GM23248 (cell line): ENCODE results near the gene RAPSN. TPM values are rescaled to one million over a fixed set of nuclear protein-coding genes. Genes with fewer than 3 reads are reported as not detected.

Experiments used
- DNase-seq: peaks from one replicate; pipeline ENCODE4 v3.0.0-alpha.2; 2015
- H2AFZ ChIP-seq: fragments of 200-600 bp; sonication (generic); 2 replicates; pipeline ENCODE4 v1.6.1; 2016; ENCODE audit warnings: antibody characterized with exemption
- H3F3A ChIP-seq: fragments of 200-600 bp; sonication (generic); 2 replicates; pipeline ENCODE4 v1.6.1; 2016; ENCODE audit warnings: mild to moderate bottlenecking, antibody characterized with exemption, mixed run types; ENCODE audit not compliant: insufficient read depth
- H3K27ac ChIP-seq: fragments of 200-600 bp; sonication (generic); 2 replicates; pipeline ENCODE4 v1.5.1; 2016; ENCODE audit warnings: mild to moderate bottlenecking
- H3K27me3 ChIP-seq: fragments of 200-600 bp; sonication (generic); replicated peaks from 2 replicates; pipeline ENCODE4 v1.6.1; 2016; ENCODE audit warnings: mild to moderate bottlenecking; ENCODE audit not compliant: insufficient read depth
- H3K36me3 ChIP-seq: fragments of 200-600 bp; sonication (generic); 2 replicates; pipeline ENCODE4 v1.6.1; 2016; ENCODE audit warnings: low read depth, mild to moderate bottlenecking
- H3K4me1 ChIP-seq: fragments of 200-600 bp; sonication (generic); 2 replicates; pipeline ENCODE4 v1.6.1; 2016; ENCODE audit warnings: mild to moderate bottlenecking; ENCODE audit not compliant: insufficient read depth
- H3K4me2 ChIP-seq: fragments of 200-600 bp; sonication (generic); one replicate; pipeline ENCODE4 v1.6.1; 2016; ENCODE audit warnings: mild to moderate bottlenecking; ENCODE audit not compliant: unreplicated experiment
- H3K4me3 ChIP-seq: fragments of 200-600 bp; sonication (generic); 2 replicates; pipeline ENCODE4 v1.5.1; 2016; ENCODE audit warnings: mild to moderate bottlenecking
- H3K79me2 ChIP-seq: fragments of 200-600 bp; sonication (generic); 2 replicates; pipeline ENCODE4 v1.6.1; 2016; ENCODE audit warnings: mild to moderate bottlenecking; ENCODE audit not compliant: insufficient read depth
- H3K9ac ChIP-seq: fragments of 200-600 bp; sonication (generic); 2 replicates; pipeline ENCODE4 v1.6.1; 2016; ENCODE audit warnings: mild to moderate bottlenecking
- H3K9me2 ChIP-seq: fragments of 200-600 bp; sonication (generic); 2 replicates; pipeline ENCODE4 v1.6.1; 2016; ENCODE audit warnings: mixed run types, mild to moderate bottlenecking, moderate library complexity; ENCODE audit not compliant: insufficient read depth
- H3K9me3 ChIP-seq: fragments of 200-600 bp; sonication (generic); one replicate; pipeline ENCODE4 v1.6.1; 2017; ENCODE audit warnings: low read depth
- H4K20me1 ChIP-seq: fragments of 200-600 bp; sonication (generic); 2 replicates; pipeline ENCODE4 v1.6.0; 2016; ENCODE audit not compliant: insufficient read depth
- EZH2 ChIP-seq: fragments of 200-600 bp; sonication (generic); IDR thresholded peaks from 2 replicates; pipeline ENCODE4 v1.6.1; 2018; ENCODE audit warnings: antibody characterized with exemption, mild to moderate bottlenecking; ENCODE audit not compliant: insufficient read depth, poor library complexity, severe bottlenecking
- EZH2phosphoT487 ChIP-seq: fragments of 200-600 bp; sonication (generic); IDR thresholded peaks from 2 replicates; pipeline ENCODE4 v1.6.1; 2018; ENCODE audit warnings: antibody characterized with exemption, moderate library complexity, mild to moderate bottlenecking, low read depth; ENCODE audit not compliant: insufficient read depth
- WGBS, 2 experiments: methylation state at CpG; one replicate each; pipeline ENCODE4 v1.1.6; 2015 to 2017; ENCODE audit warnings: low lambda C conversion rate in 2 of 2, low coverage in 1 of 2; ENCODE audit errors: missing lambda C conversion rate in 2 of 2; 5-methylcytosine and 5-hydroxymethylcytosine counted together
- in situ Hi-C: fragments of 300-500 bp; cut with MboI; formaldehyde crosslinking; loops from 2 replicates; pipeline ENCODE4 v1.15.0; 2020
- polyA plus RNA-seq: library from polyadenylated mRNA; unstranded; fragments of >200 nt; fragmentation: Nextera tagmentation; extraction: Ambion mirVana; gene quantifications from 2 replicates; pipeline ENCODE4 v1.2.1, GENCODE V29; 2016
- total RNA-seq: library from RNA; depleted of rRNA; stranded (reverse); fragments of >200 nt; shearing (Covaris generic); gene quantifications from 2 replicates; pipeline ENCODE4 v1.2.3, GENCODE V29; 2014

Gene RAPSN
- total and polyA plus RNA-seq, 2 experiments from 2014 or later, result 0.11 to 0.22 TPM

GRCh38 chr11:47468598-47469214, 19.8 kb upstream of the RAPSN start:
- Histone ChIP-seq H3K9me3 (no peaks in the 10 kb centered on the region), H3K79me2 (peaks cover 49% of the 10 kb centered on the region), H4K20me1 (no peaks in the 10 kb centered on the region), H3K9ac (no peak overlapping the region), H3K27ac (no peak overlapping the region), H3K36me3 (peaks cover 45% of the 10 kb centered on the region), H2AFZ (no peak overlapping the region), H3K9me2 (no peaks in the 10 kb centered on the region), H3K4me3 (no peak overlapping the region), H3K27me3 (no peaks in the 10 kb centered on the region), H3K4me2 (no peak overlapping the region), H3K4me1 (peaks cover 26% of the 10 kb centered on the region), H3F3A (peaks cover 47% of the 10 kb centered on the region; the same call in 1 of the 2 replicates)
- peak; percentile 35 for DNase-seq
- 69 to 73% methylated on average over 8 of the region's 8 CpGs for WGBS, 2 experiments
- in situ Hi-C loops, result no loop called here
- no peak for TF ChIP-seq EZH2phosphoT487
- no peak for TF ChIP-seq EZH2

GRCh38 chr11:47467357-47467756, 18.4 kb upstream of the RAPSN start:
- no peak overlapping the region for H2AFZ ChIP-seq
- H3F3A ChIP-seq, result peaks cover 37% of the 10 kb centered on the region; the same call in 1 of the 2 replicates
- no peaks in the 10 kb centered on the region for H3K9me2 ChIP-seq
- peak overlapping the region; percentile 46; the same call in 1 of the 2 replicates for H3K9ac ChIP-seq
- H4K20me1 ChIP-seq, result no peaks in the 10 kb centered on the region
- no peak overlapping the region for H3K4me2 ChIP-seq
- no peaks in the 10 kb centered on the region for H3K27me3 ChIP-seq
- H3K79me2 ChIP-seq, result peaks cover 62% of the 10 kb centered on the region
- no peak for DNase-seq
- 82 to 86% methylated on average over 6 to 7 of the region's 7 CpGs for WGBS, 2 experiments
- H3K4me3 ChIP-seq, result no peak overlapping the region
- peaks cover 33% of the 10 kb centered on the region for H3K36me3 ChIP-seq
- no peak overlapping the region for H3K27ac ChIP-seq
- H3K4me1 ChIP-seq, result peaks cover 26% of the 10 kb centered on the region
- in situ Hi-C loops, result no loop called here
- TF ChIP-seq EZH2 (no peak), EZH2phosphoT487 (no peak)
- no peaks in the 10 kb centered on the region for H3K9me3 ChIP-seq

GRCh38 chr11:47466701-47467250, 17.8 kb upstream of the RAPSN start:
- Histone ChIP-seq H4K20me1 (no peaks in the 10 kb centered on the region), H3K9me2 (no peaks in the 10 kb centered on the region), H3K4me3 (peak overlapping the region; percentile 6; the same call in 1 of the 2 replicates), H3K27me3 (no peaks in the 10 kb centered on the region), H3K27ac (peak overlapping the region; percentile 67), H3F3A (peaks cover 37% of the 10 kb centered on the region; the same call in 1 of the 2 replicates), H3K9ac (peak overlapping the region; percentile 46; the same call in 1 of the 2 replicates), H3K9me3 (no peaks in the 10 kb centered on the region), H3K4me1 (peaks cover 26% of the 10 kb centered on the region), H2AFZ (no peak overlapping the region), H3K4me2 (peak overlapping the region; percentile 10), H3K36me3 (peaks cover 28% of the 10 kb centered on the region), H3K79me2 (peaks cover 62% of the 10 kb centered on the region)
- DNase-seq, result peak; percentile 46
- TF ChIP-seq EZH2phosphoT487 (no peak), EZH2 (no peak)
- in situ Hi-C loops, result no loop called here
- 52 to 58% methylated on average over 4 of the region's 4 CpGs for WGBS, 2 experiments

GRCh38 chr11:47466201-47466600, 17.3 kb upstream of the RAPSN start:
- Histone ChIP-seq H2AFZ (no peak overlapping the region), H3K9me2 (no peaks in the 10 kb centered on the region), H3K9ac (peak overlapping the region; percentile 46; the same call in 1 of the 2 replicates), H3K27me3 (no peaks in the 10 kb centered on the region), H3K4me2 (peak overlapping the region; percentile 10), H3F3A (peaks cover 37% of the 10 kb centered on the region; the same call in 1 of the 2 replicates), H4K20me1 (no peaks in the 10 kb centered on the region), H3K27ac (peak overlapping the region; percentile 67), H3K36me3 (peaks cover 22% of the 10 kb centered on the region), H3K4me1 (peaks cover 28% of the 10 kb centered on the region), H3K4me3 (peak overlapping the region; percentile 6; the same call in 1 of the 2 replicates), H3K9me3 (no peaks in the 10 kb centered on the region), H3K79me2 (peaks cover 62% of the 10 kb centered on the region)
- in situ Hi-C loops, result no loop called here
- peak; percentile 82 for DNase-seq
- 6 to 17% methylated on average over 5 of the region's 5 CpGs for WGBS, 2 experiments
- TF ChIP-seq EZH2, result no peak
- TF ChIP-seq EZH2phosphoT487, result no peak
